Measurements from ENCODE around the gene STK35. TPM values are rescaled to one million over a fixed set of nuclear protein-coding genes. Genes with fewer than 3 reads are reported as not detected.

STK35 gene
- total and polyA plus RNA-seq, 2 experiments from 2014 or later, result 14.2 to 22.9 TPM

- TF ChIP-seq CTCF (IDR thresholded peaks at IDR 0.05; ENCODE audit: poor library complexity) (no peak), EZH2 (IDR thresholded peaks at IDR 0.05; ENCODE audit: borderline replicate concordance) (no peak), EZH2phosphoT487 (IDR thresholded peaks at IDR 0.05; ENCODE audit: low read depth, severe bottlenecking, unreplicated experiment) (no peak)
- peak overlapping the region; percentile 100 for H3K27ac ChIP-seq
- WGBS (ENCODE audit: low lambda C conversion rate, missing lambda C conversion rate), result under 1% methylated on average over 59 of the region's 64 CpGs
- no peaks in the 10 kb centered on the region for H3K9me3 ChIP-seq (ENCODE audit: low read depth)
- peak; percentile 94 for DNase-seq (ENCODE audit: low spot score)
- no peaks in the 10 kb centered on the region for H3K9me2 ChIP-seq (replicated peaks; ENCODE audit: insufficient read depth)
- H3K4me2 ChIP-seq, result peak overlapping the region; percentile 90
- H3K27me3 ChIP-seq, result no peaks in the 10 kb centered on the region
- H3K79me2 ChIP-seq, result peaks cover 46% of the 10 kb centered on the region
- peak overlapping the region; percentile 80 for H2AFZ ChIP-seq
- peak overlapping the region; percentile 97 for H3K4me3 ChIP-seq
- peaks cover 26% of the 10 kb centered on the region for H3K4me1 ChIP-seq (ENCODE audit: insufficient read depth)
- peaks cover 41% of the 10 kb centered on the region for H4K20me1 ChIP-seq (ENCODE audit: insufficient read depth, poor library complexity, severe bottlenecking)
- H3K36me3 ChIP-seq (replicated peaks; ENCODE audit: insufficient read depth, low read depth), result no peaks in the 10 kb centered on the region
These were observed 398 bp downstream of the STK35 start for GRCh38 chr20:2101865-2102584.

DNA sequence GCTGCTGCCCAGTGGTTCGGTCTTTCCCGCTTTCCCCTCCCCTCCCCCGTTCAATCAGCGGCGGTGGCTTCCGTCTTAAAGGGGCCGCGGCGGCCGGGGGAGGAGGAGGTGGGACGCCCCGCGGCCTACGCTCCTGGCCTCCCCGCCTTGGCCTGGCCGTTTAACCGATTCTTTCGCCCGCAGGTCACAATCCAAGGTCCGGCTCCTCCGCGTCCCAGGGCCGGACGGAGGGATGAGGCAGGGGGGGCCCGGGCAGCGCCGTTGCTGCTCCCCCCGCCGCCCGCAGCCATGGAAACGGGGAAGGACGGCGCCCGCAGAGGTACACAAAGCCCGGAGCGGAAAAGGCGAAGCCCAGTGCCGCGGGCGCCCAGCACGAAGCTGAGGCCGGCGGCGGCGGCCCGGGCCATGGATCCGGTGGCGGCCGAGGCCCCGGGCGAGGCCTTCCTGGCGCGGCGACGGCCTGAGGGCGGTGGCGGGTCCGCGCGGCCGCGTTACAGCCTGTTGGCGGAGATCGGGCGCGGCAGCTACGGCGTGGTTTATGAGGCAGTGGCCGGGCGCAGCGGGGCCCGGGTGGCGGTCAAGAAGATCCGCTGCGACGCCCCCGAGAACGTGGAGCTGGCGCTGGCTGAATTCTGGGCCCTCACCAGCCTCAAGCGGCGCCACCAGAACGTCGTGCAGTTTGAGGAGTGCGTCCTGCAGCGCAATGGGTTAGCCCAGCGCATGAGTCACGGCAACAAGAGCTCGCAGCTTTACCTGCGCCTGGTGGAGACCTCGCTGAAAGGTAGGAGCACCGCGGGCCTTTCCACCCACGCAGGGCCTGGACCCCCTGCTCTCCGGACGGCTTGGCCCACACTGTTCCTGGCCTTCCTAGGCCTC is 1.2 kb downstream of the STK35 start:
- no peaks in the 10 kb centered on the region for H3K9me2 ChIP-seq (replicated peaks; ENCODE audit: insufficient read depth)
- H4K20me1 ChIP-seq (ENCODE audit: insufficient read depth, poor library complexity, severe bottlenecking), result peaks cover 49% of the 10 kb centered on the region
- peak overlapping the region; percentile 100 for H3K27ac ChIP-seq
- H3K4me2 ChIP-seq, result peak overlapping the region; percentile 90
- H3K79me2 ChIP-seq, result peaks cover 54% of the 10 kb centered on the region
- H3K4me1 ChIP-seq (ENCODE audit: insufficient read depth), result peaks cover 26% of the 10 kb centered on the region
- peak overlapping the region; percentile 97 for H3K4me3 ChIP-seq
- no peaks in the 10 kb centered on the region for H3K27me3 ChIP-seq
- H3K9me3 ChIP-seq (ENCODE audit: low read depth), result no peaks in the 10 kb centered on the region
- peak; percentile 94 for DNase-seq (ENCODE audit: low spot score)
- H3K36me3 ChIP-seq (replicated peaks; ENCODE audit: insufficient read depth, low read depth), result no peaks in the 10 kb centered on the region
- under 1% methylated on average over 74 of the region's 95 CpGs for WGBS (ENCODE audit: low lambda C conversion rate, missing lambda C conversion rate)
- peak overlapping the region; percentile 80 for H2AFZ ChIP-seq
- TF ChIP-seq EZH2 (IDR thresholded peaks at IDR 0.05; ENCODE audit: borderline replicate concordance), result no peak
- TF ChIP-seq CTCF (IDR thresholded peaks at IDR 0.05; ENCODE audit: poor library complexity), result no peak
- TF ChIP-seq EZH2phosphoT487 (IDR thresholded peaks at IDR 0.05; ENCODE audit: low read depth, severe bottlenecking, unreplicated experiment), result no peak

- peak overlapping the region; percentile 80 for H2AFZ ChIP-seq
- peak overlapping the region; percentile 90 for H3K4me2 ChIP-seq
- H3K27me3 ChIP-seq, result no peaks in the 10 kb centered on the region
- H4K20me1 ChIP-seq (ENCODE audit: insufficient read depth, poor library complexity, severe bottlenecking), result peaks cover 55% of the 10 kb centered on the region
- H3K4me1 ChIP-seq (ENCODE audit: insufficient read depth), result peaks cover 34% of the 10 kb centered on the region
- no peaks in the 10 kb centered on the region for H3K36me3 ChIP-seq (replicated peaks; ENCODE audit: insufficient read depth, low read depth)
- H3K9me3 ChIP-seq (ENCODE audit: low read depth), result no peaks in the 10 kb centered on the region
- H3K79me2 ChIP-seq, result peaks cover 61% of the 10 kb centered on the region
- peak overlapping the region; percentile 97 for H3K4me3 ChIP-seq
- 2% methylated on average over 13 of the region's 13 CpGs for whole genome bisulfite sequencing (ENCODE audit: low lambda C conversion rate, missing lambda C conversion rate)
- H3K27ac ChIP-seq, result peak overlapping the region; percentile 100
- TF ChIP-seq CTCF (IDR thresholded peaks at IDR 0.05; ENCODE audit: poor library complexity) (no peak), EZH2 (IDR thresholded peaks at IDR 0.05; ENCODE audit: borderline replicate concordance) (no peak), EZH2phosphoT487 (IDR thresholded peaks at IDR 0.05; ENCODE audit: low read depth, severe bottlenecking, unreplicated experiment) (no peak)
- peak; percentile 9 for DNase-seq (ENCODE audit: low spot score)
- H3K9me2 ChIP-seq (replicated peaks; ENCODE audit: insufficient read depth), result no peaks in the 10 kb centered on the region
These were observed 2.0 kb downstream of the STK35 start for GRCh38 chr20:2103461-2104153.
